GM10266 (cell line): Measurements from ENCODE around the gene NT5C.

Experiments used
- DNase-seq: peaks from one replicate; pipeline ENCODE4 v3.0.0; 2012; ENCODE audit errors: extremely low spot score
- TF ChIP-seq, protein P1 (sequence below): IDR thresholded peaks from 2 replicates; pipeline ENCODE4 v1.5.1; 2012; ENCODE audit warnings: mild to moderate bottlenecking, low read depth; ENCODE audit not compliant: control insufficient read depth, insufficient read depth; ENCODE audit errors: missing control alignments

Gene NT5C

DNA sequence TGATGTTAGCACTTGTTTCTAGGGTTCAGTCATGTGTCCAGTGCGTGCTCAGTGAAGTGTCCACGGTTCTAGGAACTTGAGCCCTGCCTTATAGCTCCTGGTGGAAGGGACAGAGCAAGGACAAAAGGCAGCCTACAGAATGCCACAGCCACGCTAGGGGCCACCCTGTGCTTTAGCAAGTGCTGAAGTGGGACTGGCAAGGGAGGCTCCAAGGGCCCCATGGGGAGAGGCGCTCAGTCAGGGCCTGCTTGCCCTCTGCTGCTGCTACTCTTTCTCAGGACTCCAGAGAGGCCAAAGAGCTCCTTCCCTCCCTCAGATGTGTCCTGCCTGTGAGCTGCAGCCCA lies 6.8 kb downstream of the NT5C start:
- TF ChIP-seq, protein P1, sequence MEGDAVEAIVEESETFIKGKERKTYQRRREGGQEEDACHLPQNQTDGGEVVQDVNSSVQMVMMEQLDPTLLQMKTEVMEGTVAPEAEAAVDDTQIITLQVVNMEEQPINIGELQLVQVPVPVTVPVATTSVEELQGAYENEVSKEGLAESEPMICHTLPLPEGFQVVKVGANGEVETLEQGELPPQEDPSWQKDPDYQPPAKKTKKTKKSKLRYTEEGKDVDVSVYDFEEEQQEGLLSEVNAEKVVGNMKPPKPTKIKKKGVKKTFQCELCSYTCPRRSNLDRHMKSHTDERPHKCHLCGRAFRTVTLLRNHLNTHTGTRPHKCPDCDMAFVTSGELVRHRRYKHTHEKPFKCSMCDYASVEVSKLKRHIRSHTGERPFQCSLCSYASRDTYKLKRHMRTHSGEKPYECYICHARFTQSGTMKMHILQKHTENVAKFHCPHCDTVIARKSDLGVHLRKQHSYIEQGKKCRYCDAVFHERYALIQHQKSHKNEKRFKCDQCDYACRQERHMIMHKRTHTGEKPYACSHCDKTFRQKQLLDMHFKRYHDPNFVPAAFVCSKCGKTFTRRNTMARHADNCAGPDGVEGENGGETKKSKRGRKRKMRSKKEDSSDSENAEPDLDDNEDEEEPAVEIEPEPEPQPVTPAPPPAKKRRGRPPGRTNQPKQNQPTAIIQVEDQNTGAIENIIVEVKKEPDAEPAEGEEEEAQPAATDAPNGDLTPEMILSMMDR = no peak
- no peak for DNase-seq

DNA sequence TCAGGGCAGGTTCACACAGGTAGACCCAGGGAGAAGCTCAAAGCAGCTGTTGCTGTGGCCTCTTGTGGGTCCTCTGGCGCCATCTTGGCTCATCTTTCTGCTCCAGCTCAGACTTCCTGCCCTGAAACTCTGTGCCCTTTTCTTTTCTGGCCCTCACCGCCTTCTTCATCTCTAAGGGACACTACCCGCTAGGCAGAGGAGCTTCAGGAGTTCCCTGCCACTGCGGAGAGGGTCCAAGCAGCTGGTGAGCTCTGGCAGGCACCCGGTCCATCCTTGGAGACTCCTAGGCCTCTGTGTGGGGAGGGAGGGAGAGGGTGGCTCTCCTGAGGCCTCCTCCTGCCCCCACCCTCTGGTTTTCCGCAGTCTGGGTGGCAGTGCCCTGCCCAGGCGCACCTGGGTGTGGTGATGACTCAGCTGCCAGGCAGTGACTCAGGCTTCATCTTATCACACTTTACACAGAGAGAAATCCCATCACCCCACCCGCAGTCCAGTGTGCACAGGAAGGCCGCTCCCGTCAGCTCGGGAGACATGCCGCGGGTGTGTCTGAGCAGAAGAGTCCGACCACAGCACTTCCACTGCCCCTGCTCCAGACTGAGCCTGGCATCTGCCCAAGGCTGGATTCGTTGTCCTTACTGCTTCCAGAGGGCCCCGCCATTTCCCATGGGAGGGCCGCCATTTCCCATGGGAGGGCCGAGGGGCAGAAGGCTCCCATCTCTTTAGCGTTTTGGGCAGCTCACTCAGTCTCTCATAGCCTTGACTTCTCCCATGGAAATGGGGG lies 7.3 kb downstream of the NT5C start:
- TF ChIP-seq, protein P1 = no peak

DNA sequence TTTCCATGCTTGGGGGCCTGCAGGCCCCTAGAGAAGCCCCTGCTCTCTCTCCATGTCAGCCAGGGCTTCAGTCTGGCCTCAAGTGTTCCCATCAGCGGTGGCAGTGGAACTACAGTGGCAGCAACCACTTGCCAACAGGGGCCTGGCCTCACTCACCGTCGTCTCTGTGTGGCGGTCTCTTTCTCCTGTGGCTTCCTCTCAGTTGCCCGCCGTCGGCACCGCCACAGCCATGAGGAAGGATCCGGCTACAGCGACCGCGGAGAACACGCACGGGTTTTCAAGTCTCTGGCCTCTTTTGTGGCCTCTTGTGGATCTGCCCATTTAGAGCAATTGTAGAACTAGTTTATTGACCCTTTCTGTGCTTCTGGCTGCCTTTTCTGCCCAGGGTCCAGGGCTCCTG lies 13.2 kb downstream of the NT5C start:
- no peak for DNase-seq
- TF ChIP-seq, protein P1 = no peak

More for the DNA sequence above, 7.3 kb downstream of the NT5C start:
- DNase-seq = no peak

DNA sequence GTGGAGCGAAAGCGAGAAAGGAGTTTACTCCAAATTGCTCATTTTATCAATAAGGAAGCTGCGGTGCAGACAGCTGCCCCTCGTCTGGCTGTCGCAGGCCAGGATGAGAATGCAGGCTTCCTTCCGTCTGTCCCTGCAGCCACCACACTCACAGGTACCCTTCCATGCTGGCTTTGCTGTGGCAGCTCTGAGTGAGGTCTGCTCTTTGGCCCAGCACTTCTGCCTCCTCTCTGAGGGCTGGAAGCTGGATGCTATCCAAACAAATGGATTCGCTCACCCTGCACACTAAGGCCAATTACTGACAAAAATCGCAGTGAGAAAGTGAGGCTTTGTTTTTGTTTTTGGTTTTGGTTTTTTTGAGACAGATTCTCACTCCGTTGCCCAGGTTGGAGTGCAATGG lies 14.8 kb downstream of the NT5C start:
- DNase-seq = no peak
- TF ChIP-seq, protein P1 = no peak

DNA sequence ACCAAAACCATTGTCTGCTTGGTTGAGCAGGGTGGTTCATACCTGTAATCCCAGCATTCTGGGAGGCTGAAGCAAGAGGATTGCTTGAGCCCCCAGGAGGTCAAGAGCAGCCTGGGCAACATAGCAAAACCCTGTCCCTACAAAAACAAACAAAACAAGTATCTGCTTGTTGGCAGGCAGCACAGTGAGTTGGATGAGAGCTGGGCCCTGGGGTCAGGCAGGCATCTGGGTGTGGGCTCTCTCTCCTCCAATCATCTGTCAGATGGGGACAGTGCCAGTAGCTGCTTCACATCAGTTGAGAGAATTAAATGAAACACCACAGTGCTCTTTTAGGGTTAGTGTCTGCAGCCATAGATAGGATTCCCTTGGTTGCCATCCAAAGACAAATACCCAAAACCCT lies 16.0 kb downstream of the NT5C start:
- no peak for DNase-seq
- TF ChIP-seq, protein P1 = no peak

DNA sequence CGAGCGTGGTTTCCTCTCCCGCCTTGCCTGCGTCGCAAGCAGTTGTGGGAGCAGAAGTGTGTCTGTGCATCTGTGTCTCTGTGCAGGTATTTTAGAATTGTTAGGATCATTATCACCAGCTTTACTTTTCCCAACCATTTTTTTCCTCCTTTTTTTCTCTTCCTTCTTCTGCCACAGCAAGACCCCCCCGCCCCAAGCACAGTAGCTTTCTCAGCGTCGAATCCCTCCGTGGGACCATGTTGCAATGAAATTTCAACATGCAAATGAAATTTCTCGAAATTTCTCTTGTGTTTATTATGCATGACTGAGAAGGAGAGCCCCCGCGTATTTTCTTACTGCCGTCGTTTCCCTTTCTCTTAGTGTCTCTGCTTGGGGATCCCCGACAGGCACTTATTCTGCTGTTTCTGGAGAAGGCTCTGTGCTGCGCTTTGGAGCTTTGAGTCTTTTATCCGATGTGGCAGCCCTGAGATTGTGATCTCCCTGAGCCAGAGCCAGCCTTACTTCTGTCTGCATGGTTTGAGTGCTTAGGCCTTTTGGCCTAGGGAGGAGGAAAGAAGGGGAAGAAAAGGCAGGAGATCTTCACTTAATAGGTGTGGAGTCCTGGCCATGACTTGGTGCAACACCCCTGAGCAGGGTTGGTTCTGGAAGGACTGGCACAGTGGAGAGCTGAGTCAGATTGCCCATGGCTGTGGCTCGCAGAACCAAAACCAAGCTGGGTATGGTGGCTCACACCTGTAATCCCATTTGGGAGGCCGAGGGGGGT lies 16.8 kb downstream of the NT5C start:
- DNase-seq = peak; percentile 69
- TF ChIP-seq, protein P1 = no peak

DNA sequence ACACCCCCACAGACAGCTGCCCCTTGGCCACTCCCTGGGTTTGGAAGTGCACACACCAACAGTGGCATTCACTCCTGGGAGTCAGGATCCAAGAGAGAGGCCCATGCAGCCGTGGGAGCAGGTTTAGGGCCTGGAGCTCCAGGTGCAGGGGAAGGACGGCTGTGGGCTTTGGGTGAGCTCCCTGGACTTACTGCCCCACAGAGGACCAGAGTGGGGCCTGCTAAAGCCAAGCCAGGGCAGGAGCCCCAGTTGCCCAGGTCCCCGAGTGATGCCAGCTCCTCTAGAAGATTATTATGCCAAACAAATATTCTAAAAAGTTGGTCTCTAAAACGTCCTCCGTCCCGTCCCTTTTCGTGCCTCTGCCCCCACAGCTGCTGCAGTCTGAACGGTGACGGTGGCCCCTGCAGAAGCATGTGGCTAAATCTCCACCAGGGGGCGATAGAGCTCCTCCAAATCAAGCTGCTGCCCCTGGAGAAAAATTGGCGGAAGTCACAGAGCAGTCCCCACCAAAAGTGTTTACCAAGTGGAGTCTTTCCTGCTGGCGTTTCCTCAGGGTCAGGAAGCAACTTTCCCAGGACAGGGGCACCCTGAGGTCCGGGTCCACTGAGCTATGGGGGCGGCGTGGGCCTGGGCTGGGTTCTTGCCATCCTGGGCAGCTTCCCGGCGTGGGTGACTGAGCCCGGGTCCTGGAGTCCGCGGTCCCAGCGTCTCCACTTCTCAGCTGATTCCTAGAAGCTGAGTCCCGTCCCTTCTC lies 17.6 kb downstream of the NT5C start:
- TF ChIP-seq, protein P1 = peak; percentile 91
- peak; percentile 85 for DNase-seq
